CD1c-positive myeloid dendritic cell (primary cell): ENCODE results near the gene GPR161.

Experiments
- DNase-seq: peaks from one replicate; pipeline ENCODE4 v3.0.0-alpha.2; 2016; ENCODE audit errors: extremely low spot score

Gene GPR161

GRCh38 chr1:168148916-168149315 lies 12.2 kb upstream of the GPR161 start:
- DNase-seq, result peak; percentile 13

- DNase-seq, result no peak
Observed at GRCh38 chr1:168146626-168147025, 9.9 kb upstream of the GPR161 start.

- DNase-seq, result no peak
Observed at GRCh38 chr1:168146160-168146539, 9.4 kb upstream of the GPR161 start.

GRCh38 chr1:168145184-168146159 lies 8.7 kb upstream of the GPR161 start:
- DNase-seq, result peak; percentile 85

- no peak for DNase-seq
Observed at GRCh38 chr1:168141871-168142385, 5.2 kb upstream of the GPR161 start.

- no peak for DNase-seq
Observed at GRCh38 chr1:168139070-168139469, 2.3 kb upstream of the GPR161 start.

GRCh38 chr1:168138134-168138533 lies 1.4 kb upstream of the GPR161 start:
- no peak for DNase-seq

GRCh38 chr1:168137515-168137821 lies 738 bp upstream of the GPR161 start:
- peak; percentile 2 for DNase-seq

GRCh38 chr1:168135921-168136708 lies 615 bp downstream of the GPR161 start:
- DNase-seq, result peak; percentile 7

- DNase-seq, result no peak
Observed at GRCh38 chr1:168135116-168135920, 1.4 kb downstream of the GPR161 start.

GRCh38 chr1:168134642-168135041 lies 2.1 kb downstream of the GPR161 start:
- DNase-seq, result no peak

- DNase-seq, result no peak
Observed at GRCh38 chr1:168134132-168134531, 2.6 kb downstream of the GPR161 start.

- DNase-seq, result no peak
Observed at GRCh38 chr1:168129933-168130332, 6.8 kb downstream of the GPR161 start.

GRCh38 chr1:168127503-168127902 lies 9.2 kb downstream of the GPR161 start:
- DNase-seq, result no peak

GRCh38 chr1:168125051-168125450 lies 11.7 kb downstream of the GPR161 start:
- no peak for DNase-seq

GRCh38 chr1:168121401-168122011 lies 15.2 kb downstream of the GPR161 start:
- no peak for DNase-seq

GRCh38 chr1:168119750-168120149 lies 17.0 kb downstream of the GPR161 start:
- no peak for DNase-seq

GRCh38 chr1:168116327-168116799 lies 20.4 kb downstream of the GPR161 start:
- no peak for DNase-seq

- no peak for DNase-seq
Observed at GRCh38 chr1:168114845-168115244, 21.9 kb downstream of the GPR161 start.

GRCh38 chr1:168112673-168113305 lies 23.9 kb downstream of the GPR161 start:
- DNase-seq, result no peak
